K562 (cell line): ENCODE measurements around the gene DGKE. TPM values are rescaled to one million over a fixed set of nuclear protein-coding genes. Genes with fewer than 3 reads are reported as not detected.

ENCODE experiments used
- ATAC-seq: fragments of 200-7000 bp; cut with Tn5 transposase; 3 replicates; pipeline ENCODE4 v1.9.1; 2020; ENCODE audit warnings: moderate library complexity
- BruUV-seq: library from RNA; stranded (reverse); fragments of 400-500 nt; replicated peaks from 2 replicates; lab custom pipeline; 2021; lab: Mats Ljungman, UMichigan
- CTCF ChIA-PET: fragments of 300-600 bp; formaldehyde crosslinking; extraction: SDS; loops from one replicate; lab custom pipeline; 2021; ENCODE audit warnings: low intra/inter-chr PET ratio; lab: Yijun Ruan, JAX
- POLR2A ChIA-PET: fragments of 300-600, 350-650 bp; sonication (Branson Sonifier 250); formaldehyde crosslinking; extraction: SDS; loops from one replicate; lab custom pipeline; 2021; ENCODE audit warnings: antibody characterized with exemption, inconsistent platforms; lab: Yijun Ruan, JAX
- DNase-seq, 4 experiments: peaks; one replicate each; pipeline versions ENCODE4 v3.0.0 to v3.0.0-alpha.2; 2011 to 2018; ENCODE audit warnings: low spot score in 3 of 4, mixed read lengths in 3 of 4; ENCODE audit errors: extremely low read depth in 1 of 4
- FAIRE-seq: peaks from 2 replicates; lab custom pipeline; 2011; peaks lifted over from hg19 to GRCh38; lab: Jason Lieb, UNC
- H2AFZ ChIP-seq: 2 replicates; pipeline ENCODE4 v1.6.0; 2011; ENCODE audit warnings: low read depth, low read length, control low read depth, inconsistent platforms
- H3K27ac ChIP-seq: fragments of 200-600 bp; 3 replicates; pipeline ENCODE4 v1.8.0; 2011; ENCODE audit warnings: low read depth, mild to moderate bottlenecking, control low read depth, inconsistent platforms, low read length, moderate library complexity, mixed read lengths; ENCODE audit errors: extremely low read depth
- H3K27me3 ChIP-seq, 2 experiments: fragments of 300-600 bp in 1 of 2; 2 replicates in 1 of 2; 3 replicates in 1 of 2; pipeline versions ENCODE4 v1.6.0 to v1.8.0; 2011; ENCODE audit warnings: inconsistent platforms in 2 of 2, low read length in 2 of 2, mild to moderate bottlenecking in 1 of 2, mixed read lengths in 1 of 2, moderate library complexity in 1 of 2; ENCODE audit not compliant: control insufficient read depth in 2 of 2, insufficient read depth in 2 of 2
- H3K36me3 ChIP-seq: fragments of 300-600 bp; 3 replicates; pipeline ENCODE4 v1.8.0; 2011; ENCODE audit warnings: mild to moderate bottlenecking, low read length, inconsistent platforms; ENCODE audit not compliant: control insufficient read depth, insufficient read depth
- H3K4me1 ChIP-seq, 2 experiments: fragments of 200-600 bp in 1 of 2; replicated peaks in 1 of 2; 2 replicates in 1 of 2; 3 replicates in 1 of 2; pipeline versions ENCODE4 v1.5.1 to v1.8.0; 2011; ENCODE audit warnings: inconsistent platforms in 2 of 2, low read length in 2 of 2, mild to moderate bottlenecking in 1 of 2, mixed read lengths in 1 of 2, moderate library complexity in 1 of 2; ENCODE audit not compliant: control insufficient read depth in 2 of 2, insufficient read depth in 2 of 2
- H3K4me2 ChIP-seq: 2 replicates; pipeline ENCODE4 v1.6.1; 2011; ENCODE audit warnings: low read length, control low read depth, inconsistent platforms, mixed read lengths; ENCODE audit not compliant: insufficient read depth
- H3K4me3 ChIP-seq: fragments of 200-600 bp; sonication (generic), shearing (Covaris generic); 2 replicates; pipeline ENCODE4 v1.5.1; 2016; ENCODE audit warnings: control low read depth, inconsistent platforms
- H3K79me2 ChIP-seq: fragments of 200-600 bp; 3 replicates; pipeline ENCODE4 v1.8.0; 2011; ENCODE audit warnings: low read length, inconsistent platforms; ENCODE audit not compliant: control insufficient read depth, insufficient read depth
- H3K9ac ChIP-seq, 2 experiments: 2 replicates each; pipeline versions ENCODE4 v1.6.0 to v1.6.1; 2011; ENCODE audit warnings: low read depth in 2 of 2, low read length in 2 of 2, control low read depth in 1 of 2, inconsistent platforms in 1 of 2, mild to moderate bottlenecking in 1 of 2, mixed read lengths in 1 of 2; ENCODE audit not compliant: insufficient read depth in 1 of 2
- H3K9me1 ChIP-seq: one replicate; pipeline ENCODE4 v1.6.0; 2011; ENCODE audit warnings: inconsistent platforms, mild to moderate bottlenecking, low read length, moderate library complexity; ENCODE audit not compliant: control insufficient read depth, insufficient read depth
- H3K9me3 ChIP-seq: replicated peaks from 2 replicates; pipeline ENCODE4 v1.5.1; 2011; ENCODE audit warnings: low read depth, low read length, inconsistent platforms; ENCODE audit not compliant: control insufficient read depth, insufficient read depth
- H4K20me1 ChIP-seq: replicated peaks from 2 replicates; pipeline ENCODE4 v1.6.1; 2011; ENCODE audit warnings: low read length, inconsistent platforms, mixed read lengths; ENCODE audit not compliant: control insufficient read depth, insufficient read depth
- CCAR2 ChIP-seq: fragments of 200-400 bp; formaldehyde crosslinking; IDR thresholded peaks from 2 replicates; pipeline ENCODE4 v1.6.1; 2017; ENCODE audit warnings: mild to moderate bottlenecking, low read depth, low read length
- LCOR ChIP-seq: sonication (generic); formaldehyde crosslinking; IDR thresholded peaks from 2 replicates; pipeline ENCODE4 v1.8.0; 2022; ENCODE audit warnings: mild to moderate bottlenecking, missing genetic modification reagents
- NFIX ChIP-seq: fragments of 250-450 bp; sonication (Bioruptor Pico); IDR thresholded peaks from 2 replicates; pipeline ENCODE4 v1.4.0; 2020; ENCODE audit warnings: low read depth, mild to moderate bottlenecking, moderate library complexity
- SP2 ChIP-seq: IDR thresholded peaks from 2 replicates; pipeline ENCODE4 v1.6.1; 2011; ENCODE audit warnings: mild to moderate bottlenecking, low read depth, low read length, moderate library complexity; ENCODE audit not compliant: poor library complexity, severe bottlenecking; ENCODE audit errors: extremely low read depth
- TGIF2 ChIP-seq: sonication (generic); formaldehyde crosslinking; IDR thresholded peaks from 2 replicates; pipeline ENCODE4 v1.8.1; 2022; ENCODE audit warnings: mild to moderate bottlenecking, missing genetic modification reagents, moderate library complexity
- WGBS: fragments of 100-300 bp; shearing (Covaris generic); methylation state at CpG from one replicate; pipeline ENCODE4 v1.1.6; 2016; ENCODE audit warnings: low coverage, mixed read lengths; ENCODE audit not compliant: insufficient coverage; ENCODE audit errors: missing lambda C conversion rate; 5-methylcytosine and 5-hydroxymethylcytosine counted together
- in situ Hi-C: fragments of 300-500 bp; cut with MboI; formaldehyde crosslinking; loops from 4 replicates; pipeline ENCODE4 v1.15.0; 2018; ENCODE audit warnings: inconsistent platforms, mixed read lengths
- intact Hi-C: fragments of 100-400 bp; cut with micrococcal nuclease; formaldehyde crosslinking; loops from 2 replicates; pipeline ENCODE4 v1.14.2; 2022
- polyA plus RNA-seq, 8 experiments: library from polyadenylated mRNA; depleted of rRNA in 4 of 8; stranded (reverse) in 5 of 8; unstranded in 3 of 8; fragments of >200 nt; fragmentation: Nextera tagmentation in 2 of 8; fragmentation: Illumina TruSeq in 1 of 8; extraction: Ambion mirVana in 2 of 8; extraction: Trizol in 1 of 8; gene quantifications; 2 replicates each; pipeline versions ENCODE4 v1.2.1 to v1.2.3, GENCODE V29; 2011 to 2014; ENCODE audit warnings: inconsistent platforms in 1 of 8, missing spikeins in 1 of 8
- total RNA-seq, 7 experiments: library from RNA; depleted of rRNA in 6 of 7; stranded (reverse); fragments of >200 nt in 6 of 7; fragmentation: Illumina TruSeq in 2 of 7; extraction: Trizol in 2 of 7; gene quantifications; 2 replicates each; pipeline versions ENCODE4 v1.2.1 to v1.2.3, GENCODE V29; 2011 to 2021; ENCODE audit warnings: low replicate concordance in 1 of 7
- TF ChIP-seq, protein P1 (sequence below), 2 experiments: fragments of 450-650 bp; IDR thresholded peaks; 2 replicates each; pipeline ENCODE4 v1.6.1; 2016; ENCODE audit warnings: mild to moderate bottlenecking in 2 of 2, borderline replicate concordance in 1 of 2, low read depth in 1 of 2, moderate library complexity in 1 of 2

The DGKE gene
- total and polyA plus RNA-seq, 9 of the 15 experiments (the other 6 are each of a cell fraction or from before 2014, with no cell fraction given), result 1.3 to 9.9 (median 5.9) TPM

DNA sequence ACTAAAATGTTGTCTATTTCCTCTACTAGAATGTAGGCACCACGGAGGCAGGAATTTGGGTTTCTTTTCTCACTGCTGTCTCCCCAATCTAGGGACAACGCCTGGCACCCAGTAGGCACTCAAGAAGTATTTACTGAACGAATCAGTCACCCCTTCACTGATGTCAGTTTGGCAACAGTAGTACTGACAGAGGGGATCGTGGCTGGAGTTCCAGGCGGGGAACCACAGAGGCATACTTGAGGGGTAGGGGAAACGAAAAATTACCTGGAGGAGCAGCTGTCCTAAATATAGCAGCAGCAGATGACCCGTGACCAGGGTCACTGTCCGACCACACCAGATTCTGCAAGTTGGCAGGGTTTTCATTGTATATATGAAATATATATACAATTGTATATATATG, 46.6 kb downstream of the DGKE start:
- Histone ChIP-seq H3K4me2 (no peak overlapping the region), H3K4me1 (peaks cover 0 to 14% of the 10 kb centered on the region in 2 experiments; a peak in 3 of 5 replicates), H3K79me2 (no peaks in the 10 kb centered on the region), H3K9me3 (no peaks in the 10 kb centered on the region), H3K27me3 (no peaks in the 10 kb centered on the region), H3K4me3 (no peak overlapping the region), H3K36me3 (0 out of 3 replicates have a peak, but pooled peaks cover 4% of the 10 kb centered on the region), H4K20me1 (no peaks in the 10 kb centered on the region), H3K27ac (no peak overlapping the region), H3K9me1 (no peaks in the 10 kb centered on the region), H2AFZ (no peak overlapping the region), H3K9ac (no peak overlapping the region)
- WGBS, result 48% methylated on average over 8 of the region's 8 CpGs
- BruUV-seq, result no TSS peak
- POLR2A ChIA-PET, result interaction anchor here (0.7 to 1.2 kb wide), 2 partner anchors 12 to 29 kb away, joined by 3 to 4 read pairs; no protein-coding TSS in a partner anchor
- intact Hi-C loops, result no loop called here
- ATAC-seq (no peak), FAIRE-seq (no peak), DNase-seq (no peak)
- CTCF ChIA-PET, result no interaction called here
- in situ Hi-C loops, result no loop called here
- TF ChIP-seq, protein P1, sequence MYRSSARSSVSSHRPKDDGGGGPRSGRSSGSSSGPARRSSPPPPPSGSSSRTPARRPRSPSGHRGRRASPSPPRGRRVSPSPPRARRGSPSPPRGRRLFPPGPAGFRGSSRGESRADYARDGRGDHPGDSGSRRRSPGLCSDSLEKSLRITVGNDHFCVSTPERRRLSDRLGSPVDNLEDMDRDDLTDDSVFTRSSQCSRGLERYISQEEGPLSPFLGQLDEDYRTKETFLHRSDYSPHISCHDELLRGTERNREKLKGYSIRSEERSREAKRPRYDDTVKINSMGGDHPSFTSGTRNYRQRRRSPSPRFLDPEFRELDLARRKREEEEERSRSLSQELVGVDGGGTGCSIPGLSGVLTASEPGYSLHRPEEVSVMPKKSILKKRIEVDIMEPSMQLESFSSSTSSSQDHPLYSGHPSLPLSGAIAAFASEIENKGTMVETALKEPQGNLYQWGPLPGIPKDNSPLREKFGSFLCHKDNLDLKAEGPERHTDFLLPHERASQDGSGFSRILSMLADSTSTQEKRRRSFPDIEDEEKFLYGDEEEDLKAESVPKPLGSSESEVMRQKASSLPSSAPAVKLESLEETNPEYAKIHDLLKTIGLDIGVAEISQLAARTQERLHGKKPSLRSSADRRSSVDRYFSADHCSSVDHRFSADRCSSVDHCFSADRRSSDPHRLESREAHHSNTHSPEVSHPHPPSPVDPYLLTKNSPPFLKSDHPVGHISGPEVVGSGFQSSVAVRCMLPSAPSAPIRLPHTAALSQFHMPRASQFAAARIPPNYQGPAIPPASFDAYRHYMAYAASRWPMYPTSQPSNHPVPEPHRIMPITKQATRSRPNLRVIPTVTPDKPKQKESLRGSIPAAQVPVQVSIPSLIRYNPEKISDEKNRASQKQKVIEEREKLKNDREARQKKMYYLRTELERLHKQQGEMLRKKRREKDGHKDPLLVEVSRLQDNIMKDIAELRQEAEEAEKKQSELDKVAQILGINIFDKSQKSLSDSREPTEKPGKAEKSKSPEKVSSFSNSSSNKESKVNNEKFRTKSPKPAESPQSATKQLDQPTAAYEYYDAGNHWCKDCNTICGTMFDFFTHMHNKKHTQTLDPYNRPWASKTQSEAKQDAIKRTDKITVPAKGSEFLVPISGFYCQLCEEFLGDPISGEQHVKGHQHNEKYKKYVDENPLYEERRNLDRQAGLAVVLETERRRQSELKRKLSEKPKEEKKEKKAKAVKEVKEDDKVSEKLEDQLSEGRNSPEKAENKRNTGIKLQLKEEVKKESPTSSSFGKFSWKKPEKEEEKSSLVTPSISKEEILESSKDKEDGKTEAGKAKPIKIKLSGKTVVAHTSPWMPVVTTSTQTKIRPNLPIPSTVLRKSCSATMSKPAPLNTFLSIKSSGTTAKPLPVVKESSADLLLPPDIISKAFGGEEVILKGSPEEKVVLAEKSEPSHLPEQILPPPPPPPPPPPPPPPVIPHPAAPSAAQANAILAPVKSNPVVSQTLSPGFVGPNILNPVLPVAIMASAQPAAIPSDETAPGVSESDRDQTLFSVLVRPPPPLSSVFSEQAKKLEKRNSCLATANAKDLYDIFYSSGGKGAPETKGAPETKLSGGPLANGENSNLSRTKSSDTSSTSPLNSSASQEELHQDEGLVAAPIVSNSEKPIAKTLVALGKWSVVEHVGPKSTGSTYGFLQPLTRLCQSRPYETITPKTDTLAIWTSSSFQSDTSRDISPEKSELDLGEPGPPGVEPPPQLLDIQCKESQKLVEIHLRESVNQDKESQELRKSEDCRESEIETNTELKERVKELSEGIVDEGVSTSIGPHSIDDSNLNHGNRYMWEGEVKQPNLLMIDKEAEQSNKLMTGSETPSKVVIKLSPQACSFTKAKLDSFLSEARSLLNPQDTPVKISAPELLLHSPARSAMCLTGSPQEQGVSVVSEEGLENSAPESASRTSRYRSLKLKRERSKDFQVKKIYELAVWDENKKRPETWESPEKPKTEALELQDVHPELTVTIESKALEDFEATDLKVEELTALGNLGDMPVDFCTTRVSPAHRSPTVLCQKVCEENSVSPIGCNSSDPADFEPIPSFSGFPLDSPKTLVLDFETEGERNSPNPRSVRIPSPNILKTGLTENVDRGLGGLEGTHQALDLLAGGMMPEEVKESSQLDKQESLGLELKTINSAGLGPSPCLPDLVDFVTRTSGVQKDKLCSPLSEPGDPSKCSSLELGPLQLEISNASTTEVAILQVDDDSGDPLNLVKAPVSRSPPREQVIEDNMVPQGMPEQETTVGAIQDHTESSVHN (IDR thresholded peaks at IDR 0.05; ENCODE audit: borderline replicate concordance in 1 of 2, low read depth in 1 of 2), result no peak
- TF ChIP-seq CCAR2 (no peak), SP2 (no peak), TGIF2 (CRISPR knock-in tag) (no peak), NFIX (CRISPR knock-in tag) (no peak), LCOR (CRISPR knock-in tag) (no peak)
